B cell (primary cell): Measurements from ENCODE around the gene LMO1. TPM values are rescaled to one million over a fixed set of nuclear protein-coding genes. Genes with fewer than 3 reads are reported as not detected.

ENCODE experiments used
- ATAC-seq: fragments of 200-7000 bp; cut with Tn5 transposase; one replicate; pipeline ENCODE4 v1.10.0; 2021; ENCODE audit warnings: low read depth, mild to moderate bottlenecking, moderate number of reproducible peaks, moderate library complexity
- CTCF ChIA-PET: fragments of 350-600 bp; sonication (Branson Sonifier 250); formaldehyde crosslinking; loops from one replicate; lab custom pipeline; 2021; ENCODE audit warnings: antibody characterized with exemption, inconsistent platforms; lab: Charles Lee
- POLR2A ChIA-PET: fragments of 350-600 bp; sonication (Branson Sonifier 250); formaldehyde crosslinking; loops from one replicate; lab custom pipeline; 2021; ENCODE audit warnings: antibody characterized with exemption; lab: Charles Lee
- DNase-seq: peaks from one replicate; pipeline ENCODE4 v3.0.0; 2013
- H2AFZ ChIP-seq: 2 replicates; pipeline ENCODE4 v1.6.1; 2012; ENCODE audit warnings: mild to moderate bottlenecking, low read depth, low read length; ENCODE audit not compliant: insufficient read depth, poor library complexity, severe bottlenecking
- H3K27ac ChIP-seq, 2 donors: 1 replicate in 1 of 2; 2 replicates in 1 of 2; pipeline ENCODE4 v1.5.1; 2012 to 2013; ENCODE audit warnings: low read length in 2 of 2, mild to moderate bottlenecking in 2 of 2, moderate library complexity in 1 of 2
- H3K27me3 ChIP-seq, 4 experiments: fragments of 200-600 bp in 1 of 4; sonication (generic) in 1 of 4; replicated peaks in 1 of 4; 1 replicate in 2 of 4; 2 replicates in 2 of 4; pipeline versions ENCODE4 v1.6.1 to v1.7.0; 2013 to 2016; ENCODE audit warnings: low read length in 3 of 4, mild to moderate bottlenecking in 2 of 4, mixed read lengths in 1 of 4, moderate library complexity in 1 of 4; ENCODE audit not compliant: insufficient read depth in 4 of 4, control insufficient read depth in 3 of 4; ENCODE audit errors: control extremely low read depth in 1 of 4
- H3K36me3 ChIP-seq, 2 experiments: replicated peaks in 1 of 2; 1 replicate in 1 of 2; 2 replicates in 1 of 2; pipeline versions ENCODE4 v1.6.1 to v1.7.1; 2013; ENCODE audit warnings: low read length in 1 of 2; ENCODE audit not compliant: insufficient read depth in 2 of 2, control insufficient read depth in 1 of 2; ENCODE audit errors: control extremely low read depth in 1 of 2, extremely low read depth in 1 of 2
- H3K4me1 ChIP-seq, 2 donors: fragments of 200-600 bp in 1 of 2; sonication (generic) in 1 of 2; 1 replicate in 1 of 2; 2 replicates in 1 of 2; pipeline versions ENCODE4 v1.5.1 to v1.6.1; 2013 to 2017; ENCODE audit warnings: low read length in 2 of 2; ENCODE audit not compliant: control insufficient read depth in 2 of 2, insufficient read depth in 2 of 2
- H3K4me2 ChIP-seq: replicated peaks from 2 replicates; pipeline ENCODE3; 2012; ENCODE audit warnings: mild to moderate bottlenecking, low read depth, low read length; ENCODE audit not compliant: poor library complexity, severe bottlenecking
- H3K4me3 ChIP-seq, 5 experiments: fragments of 200-600 bp in 1 of 5; sonication (generic) in 1 of 5; 1 replicate in 3 of 5; 2 replicates in 2 of 5; pipeline versions ENCODE4 v1.5.1 to v1.7.0; 2011 to 2016; ENCODE audit warnings: low read length in 4 of 5, mild to moderate bottlenecking in 4 of 5, low read depth in 2 of 5, control low read depth in 1 of 5, moderate library complexity in 1 of 5; ENCODE audit not compliant: insufficient read depth in 1 of 5; ENCODE audit errors: control extremely low read depth in 1 of 5, extremely low read depth in 1 of 5
- H3K79me2 ChIP-seq: fragments of 200-600 bp; sonication (generic); one replicate; pipeline ENCODE4 v1.6.0; 2016; ENCODE audit warnings: low read length; ENCODE audit not compliant: control insufficient read depth, insufficient read depth
- H3K9ac ChIP-seq: fragments of 200-600 bp; sonication (generic); 2 replicates; pipeline ENCODE4 v1.6.1; 2017; ENCODE audit warnings: mild to moderate bottlenecking, low read length, moderate library complexity
- H3K9me3 ChIP-seq, 3 donors: one replicate each; pipeline versions ENCODE4 v1.6.1 to v1.7.1; 2013; ENCODE audit warnings: low read length in 2 of 3; ENCODE audit not compliant: control insufficient read depth in 2 of 3, insufficient read depth in 1 of 3; ENCODE audit errors: control extremely low read depth in 1 of 3
- H4K20me1 ChIP-seq: 2 replicates; pipeline ENCODE4 v1.6.0; 2012; ENCODE audit warnings: mild to moderate bottlenecking, low read length; ENCODE audit not compliant: insufficient read depth, control insufficient read depth, poor library complexity, severe bottlenecking
- H3K27ac Mint-ChIP-seq: one replicate; pipeline ENCODE4 v1.8.0; 2021; ENCODE audit warnings: mixed read lengths
- H3K27me3 Mint-ChIP-seq: one replicate; pipeline ENCODE4 v1.8.0; 2021; ENCODE audit warnings: mixed read lengths
- H3K4me1 Mint-ChIP-seq: one replicate; pipeline ENCODE4 v1.8.0; 2021; ENCODE audit warnings: mixed read lengths
- H3K4me3 Mint-ChIP-seq: one replicate; pipeline ENCODE4 v1.8.0; 2021; ENCODE audit warnings: mixed read lengths
- H3K9me3 Mint-ChIP-seq: one replicate; pipeline ENCODE4 v1.8.0; 2022; ENCODE audit warnings: mixed read lengths; ENCODE audit not compliant: insufficient read depth
- EZH2 ChIP-seq: IDR thresholded peaks from 2 replicates; pipeline ENCODE4 v1.6.1; 2012; ENCODE audit warnings: borderline replicate concordance, low read depth, mild to moderate bottlenecking, moderate library complexity, low read length; ENCODE audit not compliant: insufficient read depth, poor library complexity, severe bottlenecking
- WGBS: methylation state at CpG from one replicate; pipeline ENCODE4 v1.1.5; 2013; ENCODE audit warnings: missing lambda C conversion rate; ENCODE audit not compliant: insufficient coverage; 5-methylcytosine and 5-hydroxymethylcytosine counted together
- intact Hi-C: fragments of 100-400 bp; cut with micrococcal nuclease; formaldehyde crosslinking; loops from one replicate; pipeline ENCODE4 v1.10.0; 2022
- polyA plus RNA-seq: library from polyadenylated mRNA; depleted of rRNA; stranded (reverse); fragments of >200 nt; gene quantifications from 2 replicates; pipeline ENCODE4 v1.2.3, GENCODE V29; 2012
- total RNA-seq, 2 donors: library from RNA; stranded (reverse); fragments of 120-200 nt in 1 of 2; gene quantifications; 1 replicate in 1 of 2; 2 replicates in 1 of 2; pipeline versions ENCODE4 v1.2.3 to v1.2.4, GENCODE V29; 2013 to 2022
- TF ChIP-seq, protein P1 (sequence below): fragments of 200-600 bp; IDR thresholded peaks from one replicate; pipeline ENCODE4 v1.8.0; 2022; ENCODE audit warnings: antibody characterized with exemption, mild to moderate bottlenecking

Gene LMO1
- total and polyA plus RNA-seq, 2 donors (not counting 1 experiment from before 2014, with no cell fraction given), result 0.22 TPM; not detected in 1

DNA sequence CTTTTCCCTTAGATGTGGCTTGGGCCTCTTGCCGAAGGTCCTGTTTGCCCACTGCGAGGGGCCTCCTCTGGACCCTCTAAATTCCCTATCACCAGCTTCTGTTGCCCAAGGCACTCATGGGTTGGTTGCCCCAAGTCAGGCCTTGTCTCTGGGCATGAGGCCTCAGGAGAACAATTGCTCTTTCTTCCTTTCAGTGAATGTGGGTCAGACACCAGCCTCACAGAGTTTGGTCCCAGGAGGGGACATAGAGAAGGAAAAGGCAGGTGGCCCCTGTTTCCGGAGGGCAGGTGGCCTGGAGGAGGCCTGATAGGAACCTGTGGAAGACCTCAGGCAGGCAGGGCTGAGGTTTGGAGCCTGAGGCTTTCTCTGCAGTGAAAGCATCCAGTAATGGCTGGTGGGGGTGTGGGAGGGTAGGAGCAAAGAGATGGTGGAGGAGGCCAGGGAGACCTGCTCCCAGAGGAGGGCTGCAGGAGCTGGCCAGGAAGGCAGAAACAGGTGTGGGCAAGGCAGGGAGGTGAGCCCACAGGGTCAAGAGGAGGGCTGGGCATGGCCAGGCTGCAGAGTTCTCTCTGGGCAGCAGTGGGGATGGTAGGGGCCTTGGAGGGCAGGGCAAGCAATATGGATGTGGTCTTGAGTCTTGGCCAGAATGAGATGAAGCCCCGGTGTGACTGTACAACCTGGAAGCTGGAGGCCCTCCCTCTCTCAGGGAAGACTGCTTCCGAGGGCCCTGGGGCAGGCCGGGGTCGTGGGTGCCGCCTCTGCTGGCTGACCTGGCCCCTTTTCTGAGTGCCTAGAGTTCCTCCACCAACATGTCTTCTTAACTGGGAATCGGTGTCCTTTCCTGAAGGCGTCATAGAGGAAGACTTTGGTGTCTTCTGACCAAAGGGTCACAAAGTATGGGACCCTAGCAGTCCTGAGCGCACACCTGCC lies 28.0 kb upstream of the LMO1 start:
- ChIA-PET CTCF (interaction anchor here (1.5 kb wide), 1 partner anchor 27 kb away, joined by 3 read pairs; no protein-coding TSS in a partner anchor), POLR2A (no interaction called here)
- H3K79me2 ChIP-seq, result no peaks in the 10 kb centered on the region
- H3K4me2 ChIP-seq, result no peak overlapping the region
- Mint-ChIP-seq H3K4me1 (no peaks in the 10 kb centered on the region), H3K9me3 (no peaks in the 10 kb centered on the region), H3K4me3 (no peak overlapping the region), H3K27me3 (no peaks in the 10 kb centered on the region), H3K27ac (no peak overlapping the region)
- H3K9ac ChIP-seq, result no peak overlapping the region
- no peak overlapping the region for H3K4me3 ChIP-seq
- H3K4me1 ChIP-seq, result no peaks in the 10 kb centered on the region
- no peak overlapping the region for H3K27ac ChIP-seq
- no peaks in the 10 kb centered on the region for H3K27me3 ChIP-seq
- no peak overlapping the region for H2AFZ ChIP-seq
- H3K36me3 ChIP-seq, result no peaks in the 10 kb centered on the region
- no peaks in the 10 kb centered on the region for H3K9me3 ChIP-seq
- no peak for DNase-seq
- H4K20me1 ChIP-seq, result no peaks in the 10 kb centered on the region
- TF ChIP-seq, protein P1, sequence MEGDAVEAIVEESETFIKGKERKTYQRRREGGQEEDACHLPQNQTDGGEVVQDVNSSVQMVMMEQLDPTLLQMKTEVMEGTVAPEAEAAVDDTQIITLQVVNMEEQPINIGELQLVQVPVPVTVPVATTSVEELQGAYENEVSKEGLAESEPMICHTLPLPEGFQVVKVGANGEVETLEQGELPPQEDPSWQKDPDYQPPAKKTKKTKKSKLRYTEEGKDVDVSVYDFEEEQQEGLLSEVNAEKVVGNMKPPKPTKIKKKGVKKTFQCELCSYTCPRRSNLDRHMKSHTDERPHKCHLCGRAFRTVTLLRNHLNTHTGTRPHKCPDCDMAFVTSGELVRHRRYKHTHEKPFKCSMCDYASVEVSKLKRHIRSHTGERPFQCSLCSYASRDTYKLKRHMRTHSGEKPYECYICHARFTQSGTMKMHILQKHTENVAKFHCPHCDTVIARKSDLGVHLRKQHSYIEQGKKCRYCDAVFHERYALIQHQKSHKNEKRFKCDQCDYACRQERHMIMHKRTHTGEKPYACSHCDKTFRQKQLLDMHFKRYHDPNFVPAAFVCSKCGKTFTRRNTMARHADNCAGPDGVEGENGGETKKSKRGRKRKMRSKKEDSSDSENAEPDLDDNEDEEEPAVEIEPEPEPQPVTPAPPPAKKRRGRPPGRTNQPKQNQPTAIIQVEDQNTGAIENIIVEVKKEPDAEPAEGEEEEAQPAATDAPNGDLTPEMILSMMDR, result no peak
- WGBS, result 82% methylated on average over 11 of the region's 11 CpGs
- no peak for ATAC-seq
- intact Hi-C loops, result no loop called here

DNA sequence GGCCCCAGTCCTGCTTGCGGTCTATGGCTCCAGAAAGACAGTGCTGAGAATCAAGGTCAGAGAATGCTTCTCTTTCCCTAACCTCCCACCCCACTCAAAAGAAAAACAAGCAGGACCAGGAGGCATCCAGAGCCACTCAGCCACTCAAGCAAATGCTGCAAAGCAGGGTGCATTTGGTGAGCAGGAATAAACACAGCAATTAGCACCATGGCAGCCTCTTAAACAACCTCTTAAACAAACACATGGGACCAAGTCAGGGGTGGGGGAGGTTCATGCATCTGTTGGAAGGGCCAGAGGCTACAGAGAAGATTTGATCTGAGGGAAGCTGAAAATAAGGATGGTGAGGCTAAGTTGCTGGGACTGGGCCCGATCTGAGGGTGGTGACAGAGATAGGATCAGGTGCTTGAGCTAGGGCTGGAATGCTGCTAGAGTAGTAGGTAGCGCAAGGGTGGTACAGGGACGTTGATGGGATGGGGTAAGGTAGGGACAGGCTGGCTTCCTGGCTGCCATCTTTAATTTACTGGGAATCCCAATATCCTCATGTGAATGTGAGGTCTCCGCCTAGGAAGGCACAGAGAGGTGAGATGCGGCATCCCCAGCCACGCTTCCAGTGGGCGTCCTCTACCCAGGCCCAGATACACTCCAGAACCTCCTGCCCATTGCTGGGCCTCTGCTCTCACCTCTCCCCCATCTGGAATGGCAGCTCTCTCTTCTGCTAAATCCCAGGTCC lies 26.6 kb upstream of the LMO1 start:
- DNase-seq, result no peak
- Mint-ChIP-seq H3K27ac (no peak overlapping the region), H3K27me3 (no peaks in the 10 kb centered on the region), H3K9me3 (no peaks in the 10 kb centered on the region), H3K4me3 (no peak overlapping the region), H3K4me1 (no peaks in the 10 kb centered on the region)
- Histone ChIP-seq H3K36me3 (no peaks in the 10 kb centered on the region), H3K9ac (no peak overlapping the region), H3K27ac (no peak overlapping the region), H3K79me2 (no peaks in the 10 kb centered on the region), H4K20me1 (no peaks in the 10 kb centered on the region), H3K27me3 (no peaks in the 10 kb centered on the region), H3K4me1 (no peaks in the 10 kb centered on the region), H3K9me3 (no peaks in the 10 kb centered on the region), H2AFZ (no peak overlapping the region), H3K4me2 (no peak overlapping the region), H3K4me3 (no peak overlapping the region)
- TF ChIP-seq, protein P1, result no peak
- TF ChIP-seq EZH2, result no peak
- intact Hi-C loops, result no loop called here
- POLR2A ChIA-PET, result no interaction called here
- CTCF ChIA-PET, result interaction anchor here (1.5 kb wide), 1 partner anchor 26 kb away, joined by 3 read pairs; no protein-coding TSS in a partner anchor
- ATAC-seq, result no peak
- 92% methylated on average over 8 of the region's 8 CpGs for WGBS
